HG03175 (cell line): ENCODE measurements around the gene LMAN2L.
"Not testable (repeated sequence)": the region's sequence is repeated elsewhere in the genome, so short reads cannot be mapped to it uniquely, and the experiment has no call there.

Experiments
- ATAC-seq: cut with Tn5 transposase; IDR thresholded peaks from one replicate; pipeline ENCODE4 v1.9.1; 2021; ENCODE audit warnings: mild to moderate bottlenecking, moderate library complexity; ENCODE audit not compliant: unreplicated experiment

LMAN2L gene

GRCh38 chr2:96687711-96688640, 51.9 kb downstream of the LMAN2L start:
- ATAC-seq, result no peak

DNA sequence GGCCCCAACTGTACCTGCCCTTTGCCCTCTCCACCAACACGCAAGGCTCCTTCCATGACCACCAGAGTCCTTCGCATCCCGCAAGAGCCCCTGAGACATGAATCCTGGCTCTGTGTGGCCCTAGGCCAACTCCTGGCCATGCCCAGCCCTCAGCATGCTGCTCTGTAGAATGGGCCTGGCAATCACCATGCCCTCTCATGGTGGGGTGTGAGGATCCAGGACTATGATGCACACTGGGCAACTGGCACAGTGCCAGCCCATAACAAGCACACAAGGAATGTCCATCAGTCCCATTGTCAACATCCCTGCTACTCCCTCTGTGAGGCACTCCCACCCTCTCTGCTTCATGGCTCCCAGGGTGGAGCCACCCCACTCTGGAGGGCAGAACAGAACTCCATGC, 52.6 kb downstream of the LMAN2L start:
- no peak for ATAC-seq

GRCh38 chr2:96685577-96686459, 54.0 kb downstream of the LMAN2L start:
- no peak for ATAC-seq

- no peak for ATAC-seq
These were observed 54.8 kb downstream of the LMAN2L start for GRCh38 chr2:96684883-96685576.

DNA sequence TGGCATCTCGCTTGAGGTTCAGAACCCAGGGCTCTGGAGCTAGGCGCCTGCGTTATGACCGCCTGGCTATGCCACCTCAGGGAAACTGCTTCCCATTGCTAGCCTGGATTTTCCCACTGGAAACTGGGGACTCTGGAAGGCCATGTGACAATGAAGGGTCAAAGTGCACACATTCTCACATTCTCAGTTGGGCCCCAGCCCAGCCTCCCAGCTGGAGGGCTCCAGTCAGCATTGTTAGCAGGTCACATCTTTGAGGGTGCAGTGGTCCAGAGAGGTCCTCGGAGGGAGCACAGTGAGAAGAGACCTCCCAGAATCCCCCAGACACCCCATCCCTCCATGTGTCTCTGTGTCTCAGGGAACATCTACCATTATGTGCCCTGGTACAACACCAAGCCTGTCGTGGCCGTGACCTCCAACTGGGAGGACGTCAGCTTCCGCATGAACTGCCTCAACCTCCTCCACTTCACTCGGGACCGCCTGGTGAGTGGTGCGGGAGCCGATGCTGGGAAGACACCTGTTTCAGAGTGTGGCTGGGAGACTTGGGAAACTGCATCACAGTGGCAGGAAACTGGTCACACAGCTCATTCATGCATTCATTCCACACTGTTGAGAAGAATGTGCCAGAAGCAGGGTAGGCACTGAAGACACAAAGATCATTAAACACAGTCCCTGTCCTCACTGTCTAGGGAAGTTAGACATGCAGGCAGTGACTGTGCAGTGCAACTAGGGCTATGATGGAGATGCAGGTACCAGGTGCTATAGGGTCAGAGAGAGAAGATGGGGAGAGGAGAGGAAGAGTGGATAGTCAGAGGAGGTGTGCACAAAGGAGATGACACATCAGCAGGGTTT, 55.7 kb downstream of the LMAN2L start:
- ATAC-seq, result no peak

DNA sequence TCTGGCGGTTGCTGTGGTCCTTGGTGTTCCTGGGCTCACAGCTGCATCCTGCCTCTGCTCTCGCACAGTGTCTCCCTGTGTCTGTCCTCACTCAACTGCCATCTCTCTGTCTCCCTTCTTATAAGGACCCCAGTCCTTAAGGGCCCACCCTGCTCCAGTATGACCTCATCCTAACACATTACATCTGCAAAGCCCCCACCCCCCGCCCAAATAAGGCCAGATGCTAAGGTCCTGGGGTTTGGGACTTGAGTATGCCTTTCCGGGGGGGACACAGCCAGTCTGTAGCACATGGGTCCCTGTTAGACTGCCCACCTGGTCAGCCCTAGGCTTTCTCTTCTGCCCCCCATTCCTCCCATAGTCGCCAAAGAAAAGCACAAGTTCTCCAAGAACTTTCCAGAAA, 56.6 kb downstream of the LMAN2L start:
- ATAC-seq, result no peak

DNA sequence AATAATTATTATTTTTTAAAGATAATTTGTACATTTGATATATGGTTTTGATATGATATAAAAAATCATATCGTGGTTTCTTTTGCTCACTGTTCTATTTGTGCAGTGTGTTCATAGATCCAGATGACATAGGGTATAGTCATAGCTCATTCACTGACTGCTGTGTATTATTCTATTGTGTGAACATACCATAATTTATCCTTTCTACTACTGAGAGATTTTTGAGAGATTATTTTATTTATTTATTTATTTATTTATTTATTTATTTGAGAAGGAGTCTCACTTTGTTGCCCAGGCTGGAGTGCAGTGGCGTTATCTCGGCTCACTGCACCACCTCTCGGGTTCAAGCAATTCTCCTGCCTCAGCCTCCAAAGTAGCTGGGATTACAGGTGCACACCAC, 58.3 kb downstream of the LMAN2L start:
- ATAC-seq, result no peak

- ATAC-seq, result no peak
These were observed 59.2 kb downstream of the LMAN2L start for GRCh38 chr2:96680561-96681141.

GRCh38 chr2:96679848-96680247, 60.0 kb downstream of the LMAN2L start:
- ATAC-seq, result no peak

- ATAC-seq, result no peak
These were observed 70.2 kb downstream of the LMAN2L start for GRCh38 chr2:96669539-96670215.

- ATAC-seq, result no peak
These were observed 71.1 kb downstream of the LMAN2L start for GRCh38 chr2:96668771-96669170.

DNA sequence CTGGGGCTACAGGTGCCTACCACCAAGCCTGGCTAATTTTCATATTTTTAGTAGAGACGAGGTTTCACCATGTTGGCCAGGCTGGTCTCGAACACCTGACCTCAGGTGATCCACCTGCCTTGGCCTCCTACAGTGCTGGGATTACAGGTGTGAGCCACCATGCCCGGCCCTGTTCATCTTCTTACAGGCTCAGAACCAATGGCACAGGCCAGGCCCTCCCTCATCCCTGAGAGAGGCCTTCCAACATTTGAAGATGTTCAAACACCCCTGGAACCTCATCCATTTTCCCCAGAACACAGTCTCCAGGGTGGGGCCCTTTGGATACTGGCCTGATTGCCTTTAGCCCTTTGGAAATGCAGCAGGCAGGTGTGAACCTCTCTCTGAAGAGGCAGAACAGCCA, 74.1 kb downstream of the LMAN2L start:
- not testable (repeated sequence) for ATAC-seq

GRCh38 chr2:96665083-96665569, 74.7 kb downstream of the LMAN2L start:
- no peak for ATAC-seq

DNA sequence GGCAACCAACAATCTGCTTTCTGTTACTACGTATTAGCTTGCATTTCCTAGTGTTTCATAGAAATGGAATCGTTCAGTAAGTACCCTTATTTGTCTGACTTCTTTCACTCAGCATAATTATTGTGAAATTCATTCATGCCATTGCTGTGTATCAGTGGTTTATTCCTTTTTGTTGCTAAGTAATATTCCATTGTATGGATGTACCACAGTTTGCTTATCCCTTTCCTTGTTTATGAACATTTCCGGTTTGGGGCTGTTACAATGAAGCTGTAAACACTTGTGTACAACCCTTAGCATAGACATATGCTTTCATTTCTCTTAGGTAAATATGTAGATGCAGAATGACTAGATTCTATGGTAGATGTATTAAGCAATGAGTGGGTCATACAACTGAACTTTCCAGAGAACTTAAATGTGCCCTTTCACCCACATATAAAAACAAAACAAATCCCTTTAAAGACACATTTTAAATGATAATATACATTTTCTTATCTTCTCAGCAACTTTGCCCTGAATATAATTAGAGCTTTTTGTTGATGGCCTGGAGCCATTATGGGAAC, 75.4 kb downstream of the LMAN2L start:
- no peak for ATAC-seq

DNA sequence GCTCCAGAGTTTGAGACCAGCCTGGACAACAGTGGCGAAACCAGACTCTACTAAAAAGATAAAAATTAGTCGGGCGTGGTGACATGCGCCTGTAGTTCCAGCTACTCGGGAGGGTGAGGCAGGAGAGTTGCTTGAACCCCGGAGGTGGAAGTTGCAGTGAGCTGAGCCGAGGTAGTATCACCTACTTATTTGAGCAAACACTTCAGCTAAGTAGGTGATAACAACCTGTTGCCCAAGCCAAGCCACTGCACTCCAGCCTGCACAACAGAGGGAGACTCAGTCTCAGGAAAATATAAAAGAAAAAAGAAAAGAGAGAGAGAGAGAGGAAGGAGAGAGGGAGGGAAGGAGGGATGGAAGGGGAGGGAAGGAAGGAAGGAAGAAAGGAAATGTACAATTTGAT, 76.0 kb downstream of the LMAN2L start:
- ATAC-seq, result no peak

- ATAC-seq, result no peak
These were observed 76.7 kb downstream of the LMAN2L start for GRCh38 chr2:96663177-96663576.

DNA sequence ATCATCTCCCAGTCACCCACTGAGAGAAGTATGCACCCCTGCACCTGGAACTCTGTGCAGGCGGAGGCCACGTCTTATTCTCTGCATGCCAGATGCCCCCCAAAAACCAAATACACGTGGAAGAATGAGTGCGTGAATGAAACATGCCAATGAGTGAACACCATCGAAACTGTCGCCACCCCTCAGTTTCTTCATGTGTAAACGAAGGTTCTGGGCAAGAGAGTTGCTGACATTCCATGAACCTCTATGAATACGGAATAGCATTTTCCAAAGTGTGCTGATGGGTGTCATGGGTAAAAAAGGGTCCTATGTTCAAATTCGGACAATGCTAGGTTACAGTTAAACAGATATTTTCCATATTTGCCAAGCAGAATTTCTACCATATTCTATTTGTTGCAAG, 77.5 kb downstream of the LMAN2L start:
- no peak for ATAC-seq

GRCh38 chr2:96661324-96661723, 78.5 kb downstream of the LMAN2L start:
- no peak for ATAC-seq

DNA sequence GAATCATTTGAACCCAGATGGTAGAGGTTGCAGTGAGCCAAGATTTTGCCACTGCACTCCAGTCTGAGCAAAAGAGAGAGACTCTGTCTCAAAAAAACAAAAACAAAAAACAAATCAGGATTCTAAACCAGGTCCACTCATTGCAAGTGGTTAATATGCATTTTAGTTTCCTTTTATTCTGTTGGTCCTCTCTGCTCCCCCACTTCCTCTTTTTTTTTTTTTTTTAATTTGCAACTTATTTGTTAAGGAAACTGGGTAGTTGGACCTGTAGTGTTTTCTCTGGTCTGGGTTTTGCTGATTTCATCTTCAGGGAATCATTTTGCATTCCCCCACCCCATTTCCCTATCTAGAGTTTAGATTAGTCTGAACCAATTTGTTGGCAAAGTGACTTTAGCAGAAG, 83.3 kb downstream of the LMAN2L start:
- ATAC-seq, result no peak
